HG02610 (cell line): ENCODE data around the gene RNF214.
"Not testable (repeated sequence)": the region's sequence is repeated elsewhere in the genome, so short reads cannot be mapped to it uniquely, and the experiment has no call there.

Experiments used
- ATAC-seq: cut with Tn5 transposase; IDR thresholded peaks from one replicate; pipeline ENCODE4 v1.9.1; 2021; ENCODE audit warnings: mild to moderate bottlenecking, moderate library complexity; ENCODE audit not compliant: unreplicated experiment

RNF214 gene

GRCh38 chr11:117197516-117198456 lies 34.7 kb upstream of the RNF214 start:
- ATAC-seq = no peak

GRCh38 chr11:117198613-117199012 lies 33.9 kb upstream of the RNF214 start:
- no peak for ATAC-seq

- no peak for ATAC-seq
Measured at GRCh38 chr11:117199053-117199915, 33.2 kb upstream of the RNF214 start, which contains the start of gene TAGLN. TAGLN (plus strand) TSS chr11:117199370; CDS start chr11:117203014, 3,644 bp downstream.

GRCh38 chr11:117199916-117200812 lies 32.3 kb upstream of the RNF214 start:
- ATAC-seq = no peak

GRCh38 chr11:117200813-117201657 lies 31.4 kb upstream of the RNF214 start:
- ATAC-seq = no peak

GRCh38 chr11:117201658-117202305 lies 30.7 kb upstream of the RNF214 start:
- no peak for ATAC-seq

GRCh38 chr11:117202386-117203068 lies 29.9 kb upstream of the RNF214 start:
- ATAC-seq = no peak

- ATAC-seq = no peak
Measured at GRCh38 chr11:117203069-117203407, 29.4 kb upstream of the RNF214 start.

- ATAC-seq = no peak
Measured at GRCh38 chr11:117204283-117205080, 28.0 kb upstream of the RNF214 start.

GRCh38 chr11:117205211-117205818 lies 27.2 kb upstream of the RNF214 start:
- no peak for ATAC-seq

GRCh38 chr11:117206111-117206510 lies 26.4 kb upstream of the RNF214 start:
- not testable (repeated sequence) for ATAC-seq

GRCh38 chr11:117206859-117207258 lies 25.6 kb upstream of the RNF214 start:
- ATAC-seq = not testable (repeated sequence)

- not testable (repeated sequence) for ATAC-seq
Measured at GRCh38 chr11:117207481-117207880, 25.0 kb upstream of the RNF214 start.

GRCh38 chr11:117208710-117209109 lies 23.8 kb upstream of the RNF214 start:
- ATAC-seq = not testable (repeated sequence)

GRCh38 chr11:117209351-117210125 lies 22.9 kb upstream of the RNF214 start:
- ATAC-seq = not testable (repeated sequence)

- ATAC-seq = no peak
Measured at GRCh38 chr11:117210620-117211019, 21.9 kb upstream of the RNF214 start.
